ENCODE results near the gene LRBA. TPM values are rescaled to one million over a fixed set of nuclear protein-coding genes. Genes with fewer than 3 reads are reported as not detected.

The LRBA gene
- total and polyA plus RNA-seq, 3 donors from 2014 or later = 24.6 to 61.1 (median 60.8) TPM

DNA sequence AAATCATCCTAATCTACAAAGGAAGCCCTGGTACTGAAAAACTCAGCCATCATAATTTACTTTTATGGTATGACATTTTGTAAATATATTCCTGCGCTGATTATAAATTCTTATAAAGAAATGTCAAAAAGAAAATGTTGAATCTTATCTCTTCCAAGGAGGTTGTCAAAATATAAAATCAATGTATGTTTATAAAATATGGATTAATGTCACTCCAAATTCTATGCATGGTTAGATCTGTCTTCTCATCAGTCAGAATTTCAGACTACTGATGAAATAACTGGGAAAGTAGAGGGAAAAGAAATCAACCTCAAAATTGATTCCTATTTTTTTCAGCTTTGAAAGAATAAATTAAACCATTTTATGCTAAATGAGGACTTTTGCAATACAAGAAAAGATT is 553.1 kb downstream of the LRBA start:
- 91 to 95% methylated on average over 1 of the region's 1 CpG for WGBS, 2 donors
- no peak overlapping the region for H3K27ac ChIP-seq
- H3K36me3 ChIP-seq (ENCODE audit: low read depth, missing control alignments) = no peaks in the 10 kb centered on the region
- TF ChIP-seq, protein P1, sequence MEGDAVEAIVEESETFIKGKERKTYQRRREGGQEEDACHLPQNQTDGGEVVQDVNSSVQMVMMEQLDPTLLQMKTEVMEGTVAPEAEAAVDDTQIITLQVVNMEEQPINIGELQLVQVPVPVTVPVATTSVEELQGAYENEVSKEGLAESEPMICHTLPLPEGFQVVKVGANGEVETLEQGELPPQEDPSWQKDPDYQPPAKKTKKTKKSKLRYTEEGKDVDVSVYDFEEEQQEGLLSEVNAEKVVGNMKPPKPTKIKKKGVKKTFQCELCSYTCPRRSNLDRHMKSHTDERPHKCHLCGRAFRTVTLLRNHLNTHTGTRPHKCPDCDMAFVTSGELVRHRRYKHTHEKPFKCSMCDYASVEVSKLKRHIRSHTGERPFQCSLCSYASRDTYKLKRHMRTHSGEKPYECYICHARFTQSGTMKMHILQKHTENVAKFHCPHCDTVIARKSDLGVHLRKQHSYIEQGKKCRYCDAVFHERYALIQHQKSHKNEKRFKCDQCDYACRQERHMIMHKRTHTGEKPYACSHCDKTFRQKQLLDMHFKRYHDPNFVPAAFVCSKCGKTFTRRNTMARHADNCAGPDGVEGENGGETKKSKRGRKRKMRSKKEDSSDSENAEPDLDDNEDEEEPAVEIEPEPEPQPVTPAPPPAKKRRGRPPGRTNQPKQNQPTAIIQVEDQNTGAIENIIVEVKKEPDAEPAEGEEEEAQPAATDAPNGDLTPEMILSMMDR (IDR thresholded peaks at IDR 0.05) = no peak
- TF ChIP-seq POLR2A (IDR thresholded peaks at IDR 0.05) = no peak
- DNase-seq = no peak
- H3K4me1 ChIP-seq = no peaks in the 10 kb centered on the region
- intact Hi-C loops (cut with DNase I; ENCODE audit: low total_unique reads) = no loop called here
- H3K9me3 ChIP-seq = no peaks in the 10 kb centered on the region
- H3K4me3 ChIP-seq = no peak overlapping the region
- no peaks in the 10 kb centered on the region for H3K27me3 ChIP-seq

DNA sequence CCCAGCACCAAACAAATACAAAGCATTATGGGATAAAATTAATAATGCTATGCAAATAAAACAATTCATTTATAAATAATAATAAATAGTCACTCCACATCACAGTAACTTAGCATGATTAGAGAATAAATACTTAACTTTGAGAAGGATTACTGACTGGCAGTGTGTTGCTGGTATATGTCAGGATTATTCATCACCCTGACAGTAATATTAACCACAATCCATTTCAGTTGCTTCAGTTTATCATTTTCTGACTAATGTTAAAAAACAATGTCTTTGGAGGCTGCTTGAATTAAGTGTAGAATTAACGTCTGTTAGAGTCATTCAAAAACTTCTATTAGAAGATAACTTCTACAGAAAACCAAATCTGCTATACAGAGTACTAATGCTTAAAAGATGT is 557.3 kb downstream of the LRBA start:
- Histone ChIP-seq H3K9me3 (no peaks in the 10 kb centered on the region), H3K36me3 (ENCODE audit: low read depth, missing control alignments) (no peaks in the 10 kb centered on the region), H3K4me3 (no peak overlapping the region), H3K27ac (no peak overlapping the region), H3K27me3 (no peaks in the 10 kb centered on the region), H3K4me1 (no peaks in the 10 kb centered on the region)
- WGBS, 2 donors = 73 to 92% methylated on average over 1 of the region's 1 CpG
- DNase-seq = no peak
- TF ChIP-seq, protein P1 (IDR thresholded peaks at IDR 0.05) = no peak
- TF ChIP-seq POLR2A (IDR thresholded peaks at IDR 0.05) = no peak
- intact Hi-C loops (cut with DNase I; ENCODE audit: low total_unique reads) = no loop called here

DNA sequence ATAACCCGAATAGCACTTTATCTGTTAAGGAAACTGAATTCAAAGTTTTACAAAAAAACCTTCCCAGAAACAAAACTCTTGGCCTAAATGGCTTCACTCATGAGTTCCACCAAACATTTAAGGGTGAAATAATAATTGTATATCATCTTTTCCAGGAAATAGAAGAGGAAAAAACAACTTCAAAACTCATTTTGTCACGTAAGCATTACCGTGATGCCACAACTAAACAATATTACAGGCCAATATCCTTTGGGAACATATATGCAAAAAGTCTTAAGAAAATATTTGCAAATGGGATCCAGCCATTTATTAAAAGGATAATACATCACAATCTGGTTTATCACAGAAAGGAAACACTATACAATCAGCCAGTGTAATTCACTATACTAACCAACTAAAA is 563.2 kb downstream of the LRBA start:
- DNase-seq = no peak
- Histone ChIP-seq H3K9me3 (no peaks in the 10 kb centered on the region), H3K27me3 (no peaks in the 10 kb centered on the region), H3K4me3 (no peak overlapping the region), H3K27ac (no peak overlapping the region), H3K4me1 (no peaks in the 10 kb centered on the region), H3K36me3 (ENCODE audit: low read depth, missing control alignments) (no peaks in the 10 kb centered on the region)
- TF ChIP-seq, protein P1 (IDR thresholded peaks at IDR 0.05) = no peak
- TF ChIP-seq POLR2A (IDR thresholded peaks at IDR 0.05) = no peak
- intact Hi-C loops (cut with DNase I; ENCODE audit: low total_unique reads) = no loop called here
- 88 to 92% methylated on average over 3 of the region's 3 CpGs for WGBS, 2 donors

DNA sequence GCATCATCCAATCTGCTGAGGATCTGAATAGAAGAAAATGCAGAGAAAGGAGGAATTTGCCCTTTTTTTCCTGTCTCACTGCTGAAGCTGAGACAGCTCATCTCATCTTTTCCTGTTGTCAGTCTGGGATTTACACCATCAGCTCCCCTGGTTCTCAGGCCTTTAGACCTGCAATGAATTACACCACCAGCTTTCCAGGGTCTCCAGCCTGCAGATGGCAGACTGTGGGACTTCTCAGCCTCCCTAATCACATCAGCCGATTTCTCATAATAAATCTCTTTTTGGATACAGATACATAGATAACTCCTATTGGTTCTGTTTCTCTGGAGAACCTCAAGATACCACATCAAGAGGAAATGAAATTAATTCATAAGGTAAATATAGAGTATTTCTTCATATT is 567.7 kb downstream of the LRBA start:
- WGBS, 2 donors = 49 to 53% methylated on average over 1 of the region's 1 CpG
- Histone ChIP-seq H3K4me1 (no peaks in the 10 kb centered on the region), H3K36me3 (ENCODE audit: low read depth, missing control alignments) (no peaks in the 10 kb centered on the region), H3K27me3 (no peaks in the 10 kb centered on the region), H3K9me3 (no peaks in the 10 kb centered on the region), H3K27ac (no peak overlapping the region), H3K4me3 (no peak overlapping the region)
- intact Hi-C loops (cut with DNase I; ENCODE audit: low total_unique reads) = no loop called here
- DNase-seq = no peak
- no peak for TF ChIP-seq POLR2A (IDR thresholded peaks at IDR 0.05)
- TF ChIP-seq, protein P1 (IDR thresholded peaks at IDR 0.05) = no peak

DNA sequence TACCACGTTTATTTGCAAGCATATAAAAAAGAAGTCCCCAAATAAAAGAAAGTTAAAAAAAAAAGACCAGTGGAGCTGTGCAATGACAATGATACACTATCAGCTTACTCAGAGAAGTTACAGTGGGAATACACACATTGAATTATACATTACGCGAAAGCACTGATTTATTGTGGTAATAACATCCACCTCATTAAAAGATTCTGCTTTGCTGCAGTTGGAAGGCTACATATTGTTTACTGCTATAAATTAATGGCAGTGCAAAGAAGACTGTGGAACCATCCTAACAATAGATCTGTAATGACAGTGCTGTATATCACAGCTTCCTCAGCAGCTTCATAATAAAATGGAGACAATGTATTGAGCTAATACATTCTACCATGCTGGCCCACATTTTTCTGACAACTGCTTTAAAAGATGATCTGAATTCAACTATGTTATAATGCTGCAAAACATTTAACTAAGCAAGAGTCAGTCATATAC is 575.6 kb downstream of the LRBA start:
- Histone ChIP-seq H3K27me3 (no peaks in the 10 kb centered on the region), H3K36me3 (ENCODE audit: low read depth, missing control alignments) (no peaks in the 10 kb centered on the region), H3K27ac (no peak overlapping the region), H3K9me3 (no peaks in the 10 kb centered on the region), H3K4me3 (no peak overlapping the region), H3K4me1 (no peaks in the 10 kb centered on the region)
- TF ChIP-seq POLR2A (IDR thresholded peaks at IDR 0.05) = no peak
- TF ChIP-seq, protein P1 (IDR thresholded peaks at IDR 0.05) = no peak
- WGBS, 2 donors = 79 to 89% methylated on average over 3 of the region's 3 CpGs
- DNase-seq = no peak
- intact Hi-C loops (cut with DNase I; ENCODE audit: low total_unique reads) = no loop called here

All from testis (tissue), 3 donors.